ENCODE measurements around the gene SLC37A1.

- TF ChIP-seq CTCF (IDR thresholded peaks at IDR 0.05) (no peak), POLR2A (IDR thresholded peaks at IDR 0.05) (no peak)
These were observed 20.3 kb upstream of the SLC37A1 start for GRCh38 chr21:42493109-42494060.

Measured in uterus (tissue), 2 donors.